Tongue (tissue), 2 donors: ENCODE results near the gene CCL26. TPM values are rescaled to one million over a fixed set of nuclear protein-coding genes. Genes with fewer than 3 reads are reported as not detected.
A peak's percentile ranks its signal among the peaks of the same experiment; 100 is the strongest.
"Not testable (repeated sequence)": the region's sequence is repeated elsewhere in the genome, so short reads cannot be mapped to it uniquely, and the experiment has no call there.

Experiments
- DNase-seq: peaks from one replicate; pipeline ENCODE4 v3.0.0-alpha.2; 2015
- total RNA-seq: library from RNA; depleted of rRNA; stranded (reverse); fragments of >200 nt; gene quantifications from one replicate; pipeline ENCODE4 v1.2.3, GENCODE V29; 2014

The CCL26 gene
- not detected for total RNA-seq

DNA sequence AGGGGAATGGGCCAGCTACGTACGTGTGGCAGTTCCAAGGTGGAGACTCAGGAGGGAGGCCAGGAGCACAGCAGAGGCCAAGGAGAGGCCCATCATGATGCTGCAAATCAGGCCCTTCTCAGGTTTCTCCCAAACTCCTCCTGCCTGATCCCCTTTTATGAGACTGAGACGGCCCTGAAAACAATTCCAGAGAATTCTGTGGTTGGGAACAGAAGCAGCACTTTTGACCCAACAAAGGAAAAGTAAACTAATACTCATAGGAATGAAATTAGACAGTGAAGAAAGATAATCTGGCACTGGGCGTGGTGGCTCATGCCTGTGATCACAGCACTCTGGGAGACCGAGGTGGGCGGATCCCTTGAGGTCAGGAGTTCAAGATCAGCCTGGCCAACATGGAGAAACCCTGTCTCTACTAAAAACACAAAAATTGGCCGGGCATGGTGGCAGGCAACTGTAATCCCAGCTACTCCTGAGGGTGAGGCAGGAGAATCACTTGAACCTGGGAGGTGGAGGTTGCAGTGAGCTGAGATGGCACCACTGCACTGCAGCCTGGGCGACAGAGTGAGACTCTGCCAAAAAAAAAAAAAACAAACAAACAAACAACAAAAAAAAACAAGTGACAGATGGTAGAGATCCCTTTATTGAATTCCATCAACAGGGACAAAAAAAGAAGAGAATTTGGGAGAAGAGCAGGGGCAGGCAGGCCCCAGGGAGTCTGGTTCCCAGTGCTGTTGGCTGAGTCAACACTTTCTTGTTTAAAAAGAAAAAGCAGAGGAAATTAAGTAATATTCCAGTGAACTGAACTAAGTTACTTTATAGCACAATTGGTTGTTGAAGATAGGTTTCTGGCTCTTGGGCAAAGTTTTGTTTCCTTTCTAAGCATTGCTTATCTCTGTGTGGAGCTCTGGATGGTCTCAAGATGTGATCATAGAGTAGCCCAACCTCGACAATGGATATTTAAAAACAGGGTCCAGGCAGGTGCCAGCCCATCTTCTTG, at the start of gene CCL26:
TSS of gene CCL26 (minus strand) at position 131 of the 997 bp plus-strand sequence. CDS start at position 96, 35 bp downstream.
- no peak for DNase-seq

DNA sequence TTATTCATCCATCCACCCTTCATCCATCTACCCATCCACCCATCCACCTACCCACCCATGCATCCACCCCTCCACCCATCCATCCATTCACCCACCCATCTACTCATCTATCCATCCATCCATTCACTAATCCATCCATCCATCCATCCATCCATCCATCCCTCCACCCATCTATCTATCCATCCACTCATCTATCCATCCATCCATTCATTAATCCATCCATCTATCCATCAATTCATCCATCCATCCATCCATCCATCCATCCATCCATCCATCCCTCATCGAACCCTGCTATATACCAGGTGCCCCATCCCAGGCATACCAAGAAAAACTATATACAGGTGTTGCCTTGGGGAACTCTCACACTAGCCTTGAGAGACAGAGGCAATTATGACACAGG, 48.7 kb upstream of the CCL26 start:
- no peak for DNase-seq

GRCh38 chr7:75819711-75820110, 47.7 kb upstream of the CCL26 start:
- no peak for DNase-seq

DNA sequence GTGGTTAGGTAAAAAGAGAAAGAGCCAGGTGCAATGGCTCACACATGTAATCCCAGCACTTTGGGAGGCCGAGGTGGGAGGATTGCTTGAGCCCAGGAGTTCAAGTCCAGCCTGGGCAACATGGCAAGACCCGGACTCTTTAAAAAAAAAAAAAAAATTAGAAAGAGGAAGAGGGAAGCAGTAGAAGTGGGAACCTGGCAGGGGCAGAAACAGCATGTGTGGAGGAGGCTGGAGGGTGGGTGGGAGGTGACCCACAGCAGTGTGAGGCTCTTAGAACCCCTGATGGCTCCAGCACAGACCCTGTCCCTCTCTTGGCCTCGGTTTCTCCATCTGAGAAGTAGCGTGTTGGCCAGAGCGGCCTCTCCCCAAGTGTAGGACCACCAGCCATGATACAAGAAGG, 46.5 kb upstream of the CCL26 start:
- DNase-seq: no peak

- DNase-seq: no peak
Measured at GRCh38 chr7:75817116-75817515, 45.1 kb upstream of the CCL26 start.

- no peak for DNase-seq
Measured at GRCh38 chr7:75815418-75816064, 43.5 kb upstream of the CCL26 start.

GRCh38 chr7:75814407-75814947, 42.5 kb upstream of the CCL26 start:
- no peak for DNase-seq

GRCh38 chr7:75813781-75814236, 41.8 kb upstream of the CCL26 start, which contains the start of gene CCL24:
CCL24 (minus strand) TSS chr7:75813806; CDS start chr7:75813715, 91 bp downstream.
- DNase-seq: no peak

DNA sequence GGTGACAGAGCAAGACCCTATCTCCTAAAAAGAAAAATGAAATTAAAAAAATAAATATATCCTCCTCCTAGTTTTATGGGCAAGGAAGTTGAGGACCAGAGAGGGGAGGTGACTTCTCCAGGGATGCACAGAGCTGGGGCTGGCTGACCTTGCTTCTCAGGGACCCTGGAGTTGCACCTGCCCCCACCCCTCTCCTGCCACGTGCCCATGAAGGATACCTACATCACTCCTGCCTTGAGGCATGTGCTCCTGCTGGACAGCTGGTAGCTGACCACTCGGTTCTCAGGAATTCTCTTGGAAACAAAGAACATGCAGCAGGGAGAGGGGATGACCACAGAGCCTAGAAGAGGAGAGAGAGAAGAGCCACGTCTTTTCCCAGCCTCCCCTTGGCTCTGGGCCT, 41.1 kb upstream of the CCL26 start:
- DNase-seq: no peak

DNA sequence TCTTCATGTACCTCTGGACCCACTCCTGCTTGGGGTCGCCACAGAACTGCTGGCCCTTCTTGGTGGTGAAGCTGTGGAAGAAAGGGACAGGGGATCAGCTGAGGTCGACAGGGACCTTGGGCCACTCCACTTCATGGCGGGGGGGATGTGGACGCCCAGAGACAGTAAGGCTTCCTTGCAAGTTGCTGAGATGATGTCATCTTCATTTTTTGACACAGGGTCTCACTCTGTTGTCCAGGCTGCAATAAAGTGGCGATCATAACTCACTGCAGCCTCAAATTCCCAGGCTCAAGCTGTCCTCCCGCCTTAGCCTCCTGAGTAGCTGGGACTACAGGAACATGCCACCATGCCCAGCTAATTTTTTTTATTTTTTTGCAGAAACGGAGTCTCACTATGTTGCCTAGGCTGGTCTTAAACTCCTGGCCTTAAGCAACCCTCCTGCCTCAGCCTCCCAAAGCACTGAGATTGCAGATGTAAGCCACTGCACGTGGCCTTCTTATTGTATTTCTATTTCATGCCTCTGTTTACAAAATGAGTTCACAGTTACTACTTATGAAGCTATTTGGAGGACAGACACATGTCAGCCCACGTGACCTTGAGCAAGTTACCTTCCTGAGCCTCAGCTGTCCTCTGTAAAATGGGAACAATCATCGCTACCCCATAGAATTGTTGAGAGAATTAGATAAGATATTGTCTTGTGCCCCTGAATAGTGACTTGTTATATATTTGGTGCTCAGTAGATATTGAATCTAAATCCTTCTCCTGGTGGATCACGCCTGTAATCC, 40.1 kb upstream of the CCL26 start:
- no peak for DNase-seq

- no peak for DNase-seq
Measured at GRCh38 chr7:75809396-75809795, 37.4 kb upstream of the CCL26 start.

- peak; percentile 36 for DNase-seq
Measured at GRCh38 chr7:75808106-75808505, 36.1 kb upstream of the CCL26 start.

DNA sequence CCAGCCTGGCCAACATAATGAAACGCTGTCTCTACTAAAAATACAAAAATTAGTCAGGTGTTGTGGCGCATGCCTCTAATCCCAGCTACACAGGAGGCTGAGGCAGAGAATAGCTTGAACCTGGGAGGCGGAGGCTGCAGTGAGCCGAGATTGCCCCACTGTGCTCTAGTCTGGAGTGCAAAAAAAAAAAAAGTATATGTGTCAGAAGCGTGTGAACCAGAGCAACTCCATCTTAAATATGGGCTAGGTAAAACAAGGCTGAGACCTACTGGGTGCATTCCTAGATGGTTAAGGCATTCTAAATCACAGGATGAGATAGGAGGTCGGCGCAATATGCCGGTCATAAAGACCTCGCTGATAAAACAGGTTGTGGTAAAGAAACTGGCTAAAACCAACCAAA, 35.4 kb upstream of the CCL26 start:
- DNase-seq: no peak

DNA sequence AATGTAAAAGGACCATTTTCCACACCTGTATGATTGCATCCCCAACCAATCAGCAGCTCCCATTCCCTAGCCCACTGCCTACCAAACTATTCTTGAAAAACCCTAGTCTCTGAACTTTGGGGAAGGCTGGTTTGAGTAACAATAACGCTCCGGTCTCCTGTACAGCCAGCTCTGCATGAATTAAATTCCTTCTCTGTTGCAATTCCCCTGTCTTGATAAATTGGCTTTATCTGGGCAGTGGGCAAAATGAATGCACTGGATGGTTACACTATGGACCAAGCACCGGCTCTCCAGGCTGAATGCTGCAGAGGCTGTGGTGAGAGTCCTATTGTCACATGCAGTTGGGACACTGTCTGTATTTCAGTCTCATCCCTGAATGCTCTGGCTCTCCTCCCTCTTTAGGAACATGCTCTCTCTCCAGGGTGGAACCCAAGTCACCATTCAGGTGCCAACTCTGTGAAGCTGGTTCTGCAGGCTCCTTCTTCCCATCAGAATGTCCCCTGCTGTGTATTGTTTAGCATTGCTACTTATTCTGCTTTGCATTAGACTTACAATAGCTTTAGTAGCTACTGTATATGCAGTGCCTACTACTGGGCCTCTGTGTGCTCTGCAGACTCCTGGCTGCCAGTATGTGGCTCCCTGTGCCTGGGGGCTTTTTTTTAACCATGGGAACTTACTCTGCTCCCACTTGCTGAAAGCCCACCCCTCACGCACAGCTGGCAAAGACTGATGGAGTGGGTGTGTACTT, 34.7 kb upstream of the CCL26 start:
- DNase-seq: no peak

DNA sequence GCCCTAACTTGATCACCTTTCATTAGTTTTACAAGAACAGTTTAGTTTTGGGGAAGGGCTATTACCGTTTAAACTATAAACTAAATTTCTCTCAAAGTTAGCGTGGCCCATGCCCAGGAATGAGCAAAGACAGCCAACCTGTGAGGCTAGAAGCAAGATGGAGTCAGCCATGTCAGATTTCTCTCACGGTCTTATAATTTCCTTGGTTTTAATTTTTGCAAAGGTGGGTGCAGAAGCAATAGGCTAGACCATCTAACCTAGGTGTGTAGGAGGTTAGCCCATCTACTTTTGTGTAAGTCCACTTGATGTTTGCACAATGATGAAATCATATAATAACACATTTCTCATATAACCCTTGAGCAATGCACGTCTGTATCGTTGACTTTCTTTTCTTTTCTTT, 32.7 kb upstream of the CCL26 start:
- no peak for DNase-seq

- no peak for DNase-seq
Measured at GRCh38 chr7:75804004-75804403, 32.0 kb upstream of the CCL26 start.

DNA sequence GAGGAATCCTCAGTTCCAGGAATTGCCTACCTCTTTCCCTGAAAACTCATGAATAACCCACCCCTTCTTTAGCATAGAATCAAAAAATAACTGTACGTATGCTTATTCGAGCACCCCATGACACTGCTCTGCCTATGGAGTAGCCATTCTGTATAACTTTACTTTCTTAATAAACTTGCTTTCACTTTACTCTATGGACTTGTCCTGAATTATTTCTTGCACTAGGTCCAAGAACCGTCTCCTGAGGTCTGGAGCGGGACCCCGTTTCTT, 30.5 kb upstream of the CCL26 start:
- DNase-seq: no peak

DNA sequence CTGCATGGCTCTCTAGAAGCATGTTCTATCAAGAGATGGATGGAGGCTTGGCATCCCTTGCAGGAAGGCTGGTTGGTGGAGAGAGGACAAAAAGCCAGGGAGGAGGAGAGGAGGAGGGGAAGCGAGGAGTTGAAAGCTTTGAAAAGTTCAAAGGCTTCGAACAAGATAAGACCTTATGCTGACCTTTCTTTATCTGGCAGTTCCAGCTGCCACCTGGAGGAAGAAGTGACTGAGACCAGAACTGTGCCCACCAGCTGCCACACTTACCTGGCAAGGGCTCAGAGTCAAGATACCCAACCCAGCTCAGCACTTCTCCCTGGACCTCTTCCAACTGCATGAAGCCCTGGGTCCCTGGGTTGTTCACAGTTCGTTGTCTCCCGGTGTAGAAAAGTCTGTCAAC, 26.8 kb upstream of the CCL26 start:
- DNase-seq: no peak

DNA sequence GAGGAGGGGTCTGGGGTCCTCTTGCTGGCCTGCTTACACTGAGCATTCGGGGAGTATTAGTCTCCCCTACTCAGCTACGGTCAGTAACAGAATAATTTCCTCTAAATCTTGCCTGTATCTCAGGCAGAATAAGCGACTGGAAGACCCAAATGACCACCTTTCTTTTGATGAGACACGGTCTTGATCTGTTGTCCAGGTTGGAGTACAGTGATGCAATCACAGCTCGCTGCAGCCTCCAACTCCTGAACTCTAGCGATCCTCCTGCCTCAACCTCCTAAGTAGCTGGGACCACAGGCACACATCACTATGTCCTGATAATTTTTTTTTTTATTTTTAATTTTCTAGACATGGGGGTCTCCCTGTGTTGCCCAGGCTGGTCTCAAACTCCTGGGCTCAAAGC, 24.4 kb upstream of the CCL26 start:
- no peak for DNase-seq

- DNase-seq: no peak
Measured at GRCh38 chr7:75795831-75796285, 23.8 kb upstream of the CCL26 start.

DNA sequence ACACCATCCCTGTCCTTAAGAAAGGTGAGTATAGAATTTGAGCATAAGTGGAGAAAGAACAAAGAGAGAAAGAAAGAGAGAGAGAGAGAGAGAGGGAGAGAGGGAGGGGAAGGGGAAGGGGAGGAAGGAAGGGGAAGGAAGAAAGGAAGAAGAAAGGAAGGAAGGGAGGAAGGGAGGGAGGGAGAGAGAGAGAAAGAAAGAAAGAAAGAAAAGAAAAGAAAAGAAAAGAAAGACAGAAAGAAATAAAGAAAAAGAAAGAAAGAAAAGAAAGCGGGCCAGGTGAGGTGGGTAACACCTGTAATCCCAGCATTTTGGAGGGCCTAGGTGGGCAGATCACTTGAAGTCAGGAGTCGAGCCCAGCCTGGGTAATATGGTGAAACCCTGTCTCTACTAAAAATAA, 21.7 kb upstream of the CCL26 start:
- DNase-seq: no peak

GRCh38 chr7:75792567-75792966, 20.6 kb upstream of the CCL26 start:
- DNase-seq: not testable (repeated sequence)
